ENCODE data around the gene PIWIL1. TPM values are rescaled to one million over a fixed set of nuclear protein-coding genes. Genes with fewer than 3 reads are reported as not detected.

PIWIL1 gene
- polyA plus RNA-seq, 1 of the 3 experiments (the other 2 are of a cell fraction), result 0.05 TPM

DNA sequence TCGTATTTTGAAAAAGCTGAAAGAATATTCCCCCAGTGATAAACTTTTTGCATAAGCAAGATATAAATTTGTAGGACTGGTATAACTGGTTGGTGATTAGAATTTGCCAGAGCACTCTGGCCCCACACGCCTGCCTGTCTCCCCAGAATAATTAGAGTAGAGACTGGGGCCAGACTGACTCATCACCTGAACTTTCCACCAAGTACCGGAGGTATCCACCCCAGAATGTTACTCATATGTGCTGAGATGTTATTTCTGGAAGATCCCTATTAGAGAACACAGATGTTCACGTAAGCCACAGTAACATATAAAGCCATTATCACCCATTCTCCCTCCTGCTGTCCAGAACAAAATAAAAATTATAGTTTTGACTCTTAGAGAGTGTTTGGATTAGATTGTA is 49.5 kb upstream of the PIWIL1 start (continued):
- TF ChIP-seq SIN3A (IDR thresholded peaks at IDR 0.05; ENCODE audit: borderline replicate concordance, low read depth, low read length) (no peak), FOSL2 (IDR thresholded peaks at IDR 0.05; ENCODE audit: borderline replicate concordance, low read depth) (no peak), SMC3 (IDR thresholded peaks at IDR 0.05; ENCODE audit: low read depth, low read length) (no peak), POLR2AphosphoS5 (IDR thresholded peaks at IDR 0.05; ENCODE audit: low read depth, low read length) (no peak)

DNA sequence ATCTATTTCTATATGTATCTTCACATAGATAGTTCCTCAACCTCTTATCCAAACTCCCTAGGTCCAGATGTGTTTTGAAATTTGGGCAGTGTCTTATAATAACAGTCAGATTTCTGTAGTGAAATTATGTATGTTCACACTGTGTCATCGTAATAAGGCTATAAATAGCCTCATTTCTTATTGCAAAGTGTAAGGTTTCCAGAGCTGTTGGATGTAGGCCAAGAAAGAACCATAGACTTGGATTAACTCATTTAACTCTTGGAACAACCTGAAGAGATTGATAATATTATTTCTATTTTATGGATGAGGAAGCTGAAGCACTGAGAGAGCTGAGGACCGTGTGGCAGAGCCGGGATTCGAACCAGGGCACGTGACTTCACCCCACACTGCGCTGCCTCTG is 49.0 kb upstream of the PIWIL1 start:
- Histone ChIP-seq H3K27me3 (ENCODE audit: insufficient read depth) (no peaks in the 10 kb centered on the region), H3K9me3 (no peaks in the 10 kb centered on the region), H2AFZ (ENCODE audit: low read depth) (no peak overlapping the region), H3K4me1 (ENCODE audit: control insufficient read depth in 1 of 2, insufficient read depth in 2 of 2, low read depth in 1 of 2, low read length in 1 of 2) (no peaks in the 10 kb centered on the region), H3K9me2 (no peaks in the 10 kb centered on the region), H3K36me3 (replicated peaks in 1 of 2; ENCODE audit: control insufficient read depth in 1 of 2, insufficient read depth in 2 of 2, low read length in 1 of 2) (no peaks in the 10 kb centered on the region), H3K27ac (ENCODE audit: low read depth in 2 of 2, low read length in 1 of 2) (no peak overlapping the region), H3F3A (replicated peaks; ENCODE audit: insufficient read depth) (no peaks in the 10 kb centered on the region), H3K79me2 (ENCODE audit: insufficient read depth) (no peaks in the 10 kb centered on the region), H3K9ac (no peak overlapping the region), H3K4me2 (no peak overlapping the region), H3K4me3 (ENCODE audit: low read depth in 2 of 2, low read length in 1 of 2) (no peak overlapping the region), H4K20me1 (ENCODE audit: insufficient read depth) (no peaks in the 10 kb centered on the region)
- ChIA-PET CTCF (interaction anchor here (1.0 kb wide), 1 partner anchor 247 kb away, joined by 4 read pairs; no protein-coding TSS in a partner anchor), POLR2A (no interaction called here)
- no peak for DNase-seq
- TF ChIP-seq, protein P1, sequence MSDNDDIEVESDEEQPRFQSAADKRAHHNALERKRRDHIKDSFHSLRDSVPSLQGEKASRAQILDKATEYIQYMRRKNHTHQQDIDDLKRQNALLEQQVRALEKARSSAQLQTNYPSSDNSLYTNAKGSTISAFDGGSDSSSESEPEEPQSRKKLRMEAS (IDR thresholded peaks at IDR 0.05; ENCODE audit: low read depth), result no peak
- TF ChIP-seq YY1 (IDR thresholded peaks at IDR 0.05; ENCODE audit: low read depth) (no peak), RCOR1 (IDR thresholded peaks at IDR 0.05; ENCODE audit: low read length) (no peak)
- TF ChIP-seq, protein P2, sequence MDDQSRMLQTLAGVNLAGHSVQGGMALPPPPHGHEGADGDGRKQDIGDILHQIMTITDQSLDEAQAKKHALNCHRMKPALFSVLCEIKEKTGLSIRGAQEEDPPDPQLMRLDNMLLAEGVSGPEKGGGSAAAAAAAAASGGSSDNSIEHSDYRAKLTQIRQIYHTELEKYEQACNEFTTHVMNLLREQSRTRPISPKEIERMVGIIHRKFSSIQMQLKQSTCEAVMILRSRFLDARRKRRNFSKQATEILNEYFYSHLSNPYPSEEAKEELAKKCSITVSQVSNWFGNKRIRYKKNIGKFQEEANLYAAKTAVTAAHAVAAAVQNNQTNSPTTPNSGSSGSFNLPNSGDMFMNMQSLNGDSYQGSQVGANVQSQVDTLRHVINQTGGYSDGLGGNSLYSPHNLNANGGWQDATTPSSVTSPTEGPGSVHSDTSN (IDR thresholded peaks at IDR 0.05), result no peak
- 32% methylated on average over 6 of the region's 6 CpGs for WGBS (ENCODE audit: low lambda C conversion rate)

DNA sequence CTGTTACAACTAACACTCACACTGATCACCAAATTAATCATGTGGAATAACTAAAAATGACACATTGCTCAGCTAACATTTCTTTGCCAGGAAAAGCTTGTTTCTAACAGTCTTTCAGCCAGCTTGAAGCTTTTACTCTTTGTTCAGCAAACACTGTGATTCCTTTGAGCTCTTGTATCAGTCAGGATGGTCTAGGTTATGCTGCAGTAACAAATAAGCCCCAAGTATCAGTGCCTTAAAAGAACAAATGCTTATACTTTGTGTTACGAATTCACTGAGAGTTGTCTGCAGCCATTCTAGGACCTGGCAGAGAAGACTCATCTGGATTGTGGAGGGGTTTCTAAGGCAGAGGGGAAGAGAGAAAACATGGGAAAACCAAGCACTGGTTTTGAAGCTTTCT is 47.6 kb upstream of the PIWIL1 start:
- no peak for DNase-seq
- no peaks in the 10 kb centered on the region for H4K20me1 ChIP-seq (ENCODE audit: insufficient read depth)
- H3K9ac ChIP-seq, result no peak overlapping the region
- H3K4me1 ChIP-seq (ENCODE audit: control insufficient read depth in 1 of 2, insufficient read depth in 2 of 2, low read depth in 1 of 2, low read length in 1 of 2), result no peaks in the 10 kb centered on the region
- no peaks in the 10 kb centered on the region for H3F3A ChIP-seq (replicated peaks; ENCODE audit: insufficient read depth)
- H2AFZ ChIP-seq (ENCODE audit: low read depth), result no peak overlapping the region
- ChIA-PET CTCF (interaction anchor here (1.3 to 1.5 kb wide), 2 partner anchors 10 to 45 kb away, joined by 3 to 4 read pairs; no protein-coding TSS in a partner anchor), POLR2A (no interaction called here)
- H3K36me3 ChIP-seq (replicated peaks in 1 of 2; ENCODE audit: control insufficient read depth in 1 of 2, insufficient read depth in 2 of 2, low read length in 1 of 2), result no peaks in the 10 kb centered on the region
- no peaks in the 10 kb centered on the region for H3K79me2 ChIP-seq (ENCODE audit: insufficient read depth)
- H3K9me3 ChIP-seq, result no peaks in the 10 kb centered on the region
- H3K27me3 ChIP-seq (ENCODE audit: insufficient read depth), result no peaks in the 10 kb centered on the region
- no peak overlapping the region for H3K4me3 ChIP-seq (ENCODE audit: low read depth in 2 of 2, low read length in 1 of 2)
- H3K9me2 ChIP-seq, result no peaks in the 10 kb centered on the region
- TF ChIP-seq TAF1 (IDR thresholded peaks at IDR 0.05; ENCODE audit: borderline replicate concordance, low read depth, low read length), result no peak
- no peak for TF ChIP-seq YY1 (IDR thresholded peaks at IDR 0.05; ENCODE audit: low read depth)
- TF ChIP-seq, protein P3, sequence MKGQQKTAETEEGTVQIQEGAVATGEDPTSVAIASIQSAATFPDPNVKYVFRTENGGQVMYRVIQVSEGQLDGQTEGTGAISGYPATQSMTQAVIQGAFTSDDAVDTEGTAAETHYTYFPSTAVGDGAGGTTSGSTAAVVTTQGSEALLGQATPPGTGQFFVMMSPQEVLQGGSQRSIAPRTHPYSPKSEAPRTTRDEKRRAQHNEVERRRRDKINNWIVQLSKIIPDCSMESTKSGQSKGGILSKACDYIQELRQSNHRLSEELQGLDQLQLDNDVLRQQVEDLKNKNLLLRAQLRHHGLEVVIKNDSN (IDR thresholded peaks at IDR 0.05; ENCODE audit: borderline replicate concordance, low read depth), result no peak
- no peak for TF ChIP-seq TCF12 (IDR thresholded peaks at IDR 0.05)
- TF ChIP-seq, protein P4, sequence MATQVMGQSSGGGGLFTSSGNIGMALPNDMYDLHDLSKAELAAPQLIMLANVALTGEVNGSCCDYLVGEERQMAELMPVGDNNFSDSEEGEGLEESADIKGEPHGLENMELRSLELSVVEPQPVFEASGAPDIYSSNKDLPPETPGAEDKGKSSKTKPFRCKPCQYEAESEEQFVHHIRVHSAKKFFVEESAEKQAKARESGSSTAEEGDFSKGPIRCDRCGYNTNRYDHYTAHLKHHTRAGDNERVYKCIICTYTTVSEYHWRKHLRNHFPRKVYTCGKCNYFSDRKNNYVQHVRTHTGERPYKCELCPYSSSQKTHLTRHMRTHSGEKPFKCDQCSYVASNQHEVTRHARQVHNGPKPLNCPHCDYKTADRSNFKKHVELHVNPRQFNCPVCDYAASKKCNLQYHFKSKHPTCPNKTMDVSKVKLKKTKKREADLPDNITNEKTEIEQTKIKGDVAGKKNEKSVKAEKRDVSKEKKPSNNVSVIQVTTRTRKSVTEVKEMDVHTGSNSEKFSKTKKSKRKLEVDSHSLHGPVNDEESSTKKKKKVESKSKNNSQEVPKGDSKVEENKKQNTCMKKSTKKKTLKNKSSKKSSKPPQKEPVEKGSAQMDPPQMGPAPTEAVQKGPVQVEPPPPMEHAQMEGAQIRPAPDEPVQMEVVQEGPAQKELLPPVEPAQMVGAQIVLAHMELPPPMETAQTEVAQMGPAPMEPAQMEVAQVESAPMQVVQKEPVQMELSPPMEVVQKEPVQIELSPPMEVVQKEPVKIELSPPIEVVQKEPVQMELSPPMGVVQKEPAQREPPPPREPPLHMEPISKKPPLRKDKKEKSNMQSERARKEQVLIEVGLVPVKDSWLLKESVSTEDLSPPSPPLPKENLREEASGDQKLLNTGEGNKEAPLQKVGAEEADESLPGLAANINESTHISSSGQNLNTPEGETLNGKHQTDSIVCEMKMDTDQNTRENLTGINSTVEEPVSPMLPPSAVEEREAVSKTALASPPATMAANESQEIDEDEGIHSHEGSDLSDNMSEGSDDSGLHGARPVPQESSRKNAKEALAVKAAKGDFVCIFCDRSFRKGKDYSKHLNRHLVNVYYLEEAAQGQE (IDR thresholded peaks at IDR 0.05; ENCODE audit: low read depth, low read length), result no peak
- 3% methylated on average over 1 of the region's 1 CpG for WGBS (ENCODE audit: low lambda C conversion rate)
- H3K4me2 ChIP-seq, result no peak overlapping the region
- H3K27ac ChIP-seq (ENCODE audit: low read depth in 2 of 2, low read length in 1 of 2), result no peak overlapping the region
